GM06990 (cell line): Measurements from ENCODE around the gene VSIR.

ENCODE experiments used
- DNase-seq: peaks from one replicate; pipeline ENCODE4 v3.0.0-alpha.2; 2011; ENCODE audit not compliant: insufficient read length; ENCODE audit errors: extremely low read depth
- H3K27me3 ChIP-seq: replicated peaks from 2 replicates; pipeline ENCODE4 v1.6.0; 2011; ENCODE audit warnings: low read length; ENCODE audit not compliant: control insufficient read depth, insufficient read depth
- H3K36me3 ChIP-seq: 2 replicates; pipeline ENCODE4 v1.5.1; 2011; ENCODE audit warnings: low read length; ENCODE audit not compliant: control insufficient read depth, insufficient read depth
- H3K4me3 ChIP-seq: replicated peaks from 2 replicates; pipeline ENCODE4 v1.5.1; 2011; ENCODE audit warnings: low read depth, mild to moderate bottlenecking, control low read depth, low read length
- CTCF ChIP-seq: IDR thresholded peaks from 2 replicates; pipeline ENCODE4 v1.5.1; 2011; ENCODE audit warnings: low read length, control low read depth, mild to moderate bottlenecking, inconsistent platforms; ENCODE audit not compliant: insufficient read depth, poor library complexity, severe bottlenecking

The VSIR gene

GRCh38 chr10:71717551-71717951, 55.8 kb downstream of the VSIR start:
- Histone ChIP-seq H3K4me3 (no peak overlapping the region), H3K36me3 (no peaks in the 10 kb centered on the region), H3K27me3 (no peaks in the 10 kb centered on the region)
- TF ChIP-seq CTCF = no peak
- DNase-seq = no peak

GRCh38 chr10:71717056-71717455, 56.3 kb downstream of the VSIR start:
- H3K27me3 ChIP-seq = no peaks in the 10 kb centered on the region
- DNase-seq = no peak
- H3K4me3 ChIP-seq = no peak overlapping the region
- no peak for TF ChIP-seq CTCF
- no peaks in the 10 kb centered on the region for H3K36me3 ChIP-seq

GRCh38 chr10:71716426-71716825, 56.9 kb downstream of the VSIR start:
- no peak for DNase-seq
- H3K36me3 ChIP-seq = no peaks in the 10 kb centered on the region
- H3K27me3 ChIP-seq = no peaks in the 10 kb centered on the region
- no peak for TF ChIP-seq CTCF
- no peak overlapping the region for H3K4me3 ChIP-seq

- no peak overlapping the region for H3K4me3 ChIP-seq
- DNase-seq = no peak
- no peak for TF ChIP-seq CTCF
- H3K36me3 ChIP-seq = no peaks in the 10 kb centered on the region
- H3K27me3 ChIP-seq = no peaks in the 10 kb centered on the region
Observed at GRCh38 chr10:71715860-71716259, 57.5 kb downstream of the VSIR start.

- DNase-seq = no peak
- no peaks in the 10 kb centered on the region for H3K27me3 ChIP-seq
- H3K4me3 ChIP-seq = no peak overlapping the region
- no peak for TF ChIP-seq CTCF
- H3K36me3 ChIP-seq = no peaks in the 10 kb centered on the region
Observed at GRCh38 chr10:71715026-71715425, 58.3 kb downstream of the VSIR start.

GRCh38 chr10:71714592-71714991, 58.7 kb downstream of the VSIR start:
- Histone ChIP-seq H3K27me3 (no peaks in the 10 kb centered on the region), H3K36me3 (no peaks in the 10 kb centered on the region), H3K4me3 (no peak overlapping the region)
- no peak for DNase-seq
- TF ChIP-seq CTCF = no peak
